NCI-H2196 (cell line): Measurements from ENCODE around the gene LGR5.
"Not testable (repeated sequence)": the region's sequence is repeated elsewhere in the genome, so short reads cannot be mapped to it uniquely, and the experiment has no call there.

Source experiments
- DNase-seq: peaks from one replicate; lab custom pipeline; 2025; ENCODE audit not compliant: unreplicated experiment; lab: John Stamatoyannopoulos, UW

The LGR5 gene

GRCh38 chr12:71472441-71472911 lies 32.9 kb downstream of the LGR5 start:
- no peak for DNase-seq

- DNase-seq: no peak
These were observed 35.2 kb downstream of the LGR5 start for GRCh38 chr12:71474791-71475190.

- no peak for DNase-seq
These were observed 35.7 kb downstream of the LGR5 start for GRCh38 chr12:71475280-71475679.

GRCh38 chr12:71476513-71476912 lies 36.9 kb downstream of the LGR5 start:
- no peak for DNase-seq

GRCh38 chr12:71477609-71478008 lies 38.0 kb downstream of the LGR5 start:
- no peak for DNase-seq

- DNase-seq: no peak
These were observed 38.7 kb downstream of the LGR5 start for GRCh38 chr12:71478270-71478669.

GRCh38 chr12:71484272-71484905 lies 44.8 kb downstream of the LGR5 start:
- no peak for DNase-seq

GRCh38 chr12:71490844-71491243 lies 51.2 kb downstream of the LGR5 start:
- DNase-seq: not testable (repeated sequence)

- no peak for DNase-seq
These were observed 53.0 kb downstream of the LGR5 start for GRCh38 chr12:71492604-71493003.

GRCh38 chr12:71499834-71500233 lies 60.2 kb downstream of the LGR5 start:
- no peak for DNase-seq

- DNase-seq: no peak
These were observed 64.2 kb downstream of the LGR5 start for GRCh38 chr12:71503579-71504391.

- no peak for DNase-seq
These were observed 64.9 kb downstream of the LGR5 start for GRCh38 chr12:71504476-71504875.

GRCh38 chr12:71509705-71510104 lies 70.1 kb downstream of the LGR5 start:
- no peak for DNase-seq

- DNase-seq: no peak
These were observed 77.7 kb downstream of the LGR5 start for GRCh38 chr12:71517145-71517846.

- DNase-seq: no peak
These were observed 81.5 kb downstream of the LGR5 start for GRCh38 chr12:71521125-71521524.

GRCh38 chr12:71524626-71525025 lies 85.0 kb downstream of the LGR5 start:
- DNase-seq: peak; percentile 1

GRCh38 chr12:71533703-71534102 lies 94.1 kb downstream of the LGR5 start:
- DNase-seq: no peak

- no peak for DNase-seq
These were observed 96.8 kb downstream of the LGR5 start for GRCh38 chr12:71536279-71536938.

- DNase-seq: no peak
These were observed 97.5 kb downstream of the LGR5 start for GRCh38 chr12:71536939-71537622.

GRCh38 chr12:71538807-71539206 lies 99.2 kb downstream of the LGR5 start:
- no peak for DNase-seq

- DNase-seq: no peak
These were observed 102.0 kb downstream of the LGR5 start for GRCh38 chr12:71541583-71541982.
